NT2/D1 (cell line): Measurements from ENCODE around the gene HMCES.
"Not testable (repeated sequence)": the region's sequence is repeated elsewhere in the genome, so short reads cannot be mapped to it uniquely, and the experiment has no call there.

Source experiments
- DNase-seq: peaks from one replicate; pipeline ENCODE4 v3.0.0-alpha.2; 2011; ENCODE audit warnings: low read depth, low spot score
- H3K27me3 ChIP-seq: 2 replicates; pipeline ENCODE4 v1.6.0; 2011; ENCODE audit warnings: mild to moderate bottlenecking; ENCODE audit not compliant: insufficient read length, insufficient read depth
- H3K36me3 ChIP-seq: 2 replicates; pipeline ENCODE4 v1.6.1; 2011; ENCODE audit warnings: mild to moderate bottlenecking, low read length, mixed read lengths; ENCODE audit not compliant: insufficient read depth, insufficient read length
- H3K4me1 ChIP-seq: 2 replicates; pipeline ENCODE4 v1.5.1; 2011; ENCODE audit not compliant: insufficient read depth, insufficient read length
- H3K4me3 ChIP-seq: 2 replicates; pipeline ENCODE4 v1.5.1; 2011; ENCODE audit warnings: low read depth; ENCODE audit not compliant: insufficient read length
- H3K9ac ChIP-seq: 2 replicates; pipeline ENCODE4 v1.6.0; 2011; ENCODE audit warnings: low read depth; ENCODE audit not compliant: insufficient read length
- H3K9me3 ChIP-seq: 2 replicates; pipeline ENCODE4 v1.5.1; 2011; ENCODE audit warnings: mild to moderate bottlenecking, low read length; ENCODE audit not compliant: insufficient read depth
- SUZ12 ChIP-seq: IDR thresholded peaks from 2 replicates; pipeline ENCODE4 v1.6.1; 2011; ENCODE audit not compliant: insufficient read length, insufficient read depth; ENCODE audit errors: extremely low read depth
- YY1 ChIP-seq: IDR thresholded peaks from 2 replicates; pipeline ENCODE4 v1.6.1; 2011; ENCODE audit not compliant: insufficient read length, insufficient read depth
- ZNF274 ChIP-seq: IDR thresholded peaks from 2 replicates; pipeline ENCODE4 v1.6.1; 2011; ENCODE audit warnings: mild to moderate bottlenecking, low read depth, low read length

Gene HMCES

GRCh38 chr3:129260606-129261005 lies 18.1 kb upstream of the HMCES start:
- no peak overlapping the region for H3K9ac ChIP-seq
- DNase-seq: no peak
- no peaks in the 10 kb centered on the region for H3K9me3 ChIP-seq
- no peaks in the 10 kb centered on the region for H3K27me3 ChIP-seq
- peaks cover 95% of the 10 kb centered on the region for H3K36me3 ChIP-seq
- H3K4me1 ChIP-seq: no peaks in the 10 kb centered on the region
- no peak for TF ChIP-seq ZNF274
- no peak for TF ChIP-seq YY1
- no peak for TF ChIP-seq SUZ12
- H3K4me3 ChIP-seq: no peak overlapping the region

GRCh38 chr3:129261894-129262293 lies 16.8 kb upstream of the HMCES start:
- TF ChIP-seq SUZ12 (no peak), YY1 (no peak), ZNF274 (no peak)

DNA sequence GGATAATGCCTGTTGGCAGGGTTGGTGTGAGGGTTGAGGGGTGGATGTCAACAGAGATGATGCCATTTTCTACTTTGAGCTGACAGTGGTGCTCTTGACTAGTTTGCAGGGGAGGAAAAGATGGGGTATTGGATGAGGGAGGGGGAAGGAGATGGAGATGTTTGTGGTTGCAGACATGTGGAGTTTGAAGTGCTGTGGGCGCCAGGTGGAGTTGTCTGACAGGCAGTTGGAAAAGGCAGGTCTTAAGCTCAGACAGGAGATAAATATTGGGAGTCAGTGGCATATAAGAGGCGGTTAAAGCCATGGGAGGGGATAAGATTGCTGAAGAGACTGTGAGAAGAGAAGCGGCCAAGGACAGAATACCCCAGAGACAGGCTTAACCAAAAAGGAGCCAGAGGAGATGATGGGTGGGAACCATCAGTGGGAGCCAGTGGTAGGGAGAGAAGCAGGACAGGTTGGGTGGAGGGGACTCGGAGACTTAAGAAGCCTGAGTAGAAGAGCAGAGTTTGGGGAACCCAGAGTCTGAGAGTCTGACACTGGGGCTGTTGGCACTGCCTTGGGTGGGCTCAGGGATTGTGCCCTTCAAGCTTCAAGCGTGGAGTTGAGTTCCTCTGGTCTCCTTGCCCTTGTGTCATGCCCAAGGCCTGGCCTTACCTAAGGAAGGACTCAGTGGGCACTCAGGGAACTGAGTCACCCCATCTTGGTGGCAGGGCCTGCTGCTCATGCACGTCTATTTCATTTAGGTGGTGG lies 15.3 kb upstream of the HMCES start:
- Histone ChIP-seq H3K4me1 (no peaks in the 10 kb centered on the region), H3K4me3 (no peak overlapping the region), H3K36me3 (peaks cover 95% of the 10 kb centered on the region), H3K9ac (no peak overlapping the region), H3K27me3 (no peaks in the 10 kb centered on the region), H3K9me3 (no peaks in the 10 kb centered on the region)
- DNase-seq: no peak
- TF ChIP-seq ZNF274 (no peak), SUZ12 (no peak), YY1 (no peak)

More at GRCh38 chr3:129261894-129262293, 16.8 kb upstream of the HMCES start:
- Histone ChIP-seq H3K36me3 (peaks cover 95% of the 10 kb centered on the region), H3K27me3 (no peaks in the 10 kb centered on the region), H3K4me1 (no peaks in the 10 kb centered on the region), H3K4me3 (no peak overlapping the region), H3K9me3 (no peaks in the 10 kb centered on the region), H3K9ac (no peak overlapping the region)
- DNase-seq: no peak

DNA sequence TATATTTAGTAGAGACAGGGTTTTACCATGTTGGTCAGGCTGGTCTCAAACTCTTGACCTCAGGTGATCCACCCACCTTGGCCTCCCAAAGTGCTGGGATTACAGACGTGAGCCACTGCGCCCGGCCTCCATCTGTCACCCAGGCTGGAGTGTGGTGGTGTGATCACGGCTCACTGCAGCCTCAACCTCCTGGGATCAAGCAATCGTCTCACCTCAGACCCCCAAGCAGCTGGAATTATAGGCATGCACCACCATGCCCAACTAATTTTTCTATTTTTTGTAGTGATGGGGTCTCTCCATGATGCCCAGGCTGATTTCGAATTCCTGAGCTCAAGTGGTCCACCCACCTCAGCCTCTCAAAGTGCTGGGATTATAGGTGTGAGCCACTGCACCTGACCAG lies 13.7 kb upstream of the HMCES start:
- not testable (repeated sequence) for H3K4me3 ChIP-seq, H3K9me3 ChIP-seq
- H3K36me3 ChIP-seq: peaks cover 98% of the 10 kb centered on the region

GRCh38 chr3:129266651-129267050 lies 12.0 kb upstream of the HMCES start:
- peaks cover 98% of the 10 kb centered on the region for H3K36me3 ChIP-seq
- no peaks in the 10 kb centered on the region for H3K27me3 ChIP-seq
- no peak for TF ChIP-seq YY1
- no peak for TF ChIP-seq ZNF274
- TF ChIP-seq SUZ12: no peak
- no peak overlapping the region for H3K9ac ChIP-seq
- no peaks in the 10 kb centered on the region for H3K4me1 ChIP-seq
- DNase-seq: no peak
- H3K4me3 ChIP-seq: no peak overlapping the region
- no peaks in the 10 kb centered on the region for H3K9me3 ChIP-seq

More for the DNA sequence above, 13.7 kb upstream of the HMCES start:
- H3K4me1 ChIP-seq, DNase-seq, H3K27me3 ChIP-seq, H3K9ac ChIP-seq: not testable (repeated sequence)

DNA sequence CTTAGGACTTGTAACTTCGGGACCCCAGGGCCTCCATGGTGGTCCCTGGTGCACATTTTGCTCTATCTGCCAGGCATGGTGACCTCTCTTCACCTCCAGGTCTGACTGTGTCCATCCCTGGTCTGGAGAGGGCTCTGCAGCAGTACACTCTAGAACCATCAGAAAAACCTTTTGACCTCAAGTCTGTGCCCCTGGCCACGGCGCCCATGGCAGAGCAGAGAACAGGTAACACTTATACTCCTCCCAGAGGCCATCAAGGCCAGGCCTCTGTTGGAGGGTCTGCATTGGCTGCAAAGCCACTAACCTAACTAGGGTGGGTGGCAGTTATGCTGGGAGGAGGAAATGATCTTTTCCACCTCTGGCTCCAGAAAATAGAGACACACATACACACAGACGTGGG lies 10.3 kb upstream of the HMCES start:
- H3K36me3 ChIP-seq: peaks cover 98% of the 10 kb centered on the region
- TF ChIP-seq ZNF274: no peak
- no peak for TF ChIP-seq YY1
- TF ChIP-seq SUZ12: no peak
- H3K9me3 ChIP-seq: no peaks in the 10 kb centered on the region

DNA sequence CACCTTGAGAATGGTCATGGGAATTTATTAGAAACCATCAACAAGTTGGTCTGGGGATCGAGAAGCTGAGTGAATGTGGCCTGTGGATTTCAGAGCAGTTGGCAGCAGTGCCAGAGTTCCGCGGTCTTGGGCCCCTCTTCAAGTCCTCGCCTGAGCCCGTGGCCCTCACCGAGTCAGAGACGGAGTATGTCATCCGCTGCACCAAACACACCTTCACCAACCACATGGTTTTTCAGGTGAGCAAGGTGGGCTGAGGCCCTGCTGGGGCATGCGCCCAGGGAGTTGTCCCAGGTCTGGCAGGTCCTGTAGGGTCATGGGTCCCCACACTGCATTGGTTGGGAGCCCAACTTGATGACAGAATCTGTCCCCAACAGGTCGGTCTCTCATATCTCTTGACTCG lies 7.0 kb upstream of the HMCES start:
- peaks cover 99% of the 10 kb centered on the region for H3K36me3 ChIP-seq
- DNase-seq: no peak
- H3K4me1 ChIP-seq: no peaks in the 10 kb centered on the region

More for the DNA sequence above, 10.3 kb upstream of the HMCES start:
- Histone ChIP-seq H3K4me3 (no peak overlapping the region), H3K9ac (no peak overlapping the region), H3K4me1 (no peaks in the 10 kb centered on the region), H3K27me3 (no peaks in the 10 kb centered on the region)
- DNase-seq: no peak

GRCh38 chr3:129276385-129276784 lies 2.3 kb upstream of the HMCES start:
- DNase-seq: no peak
- H3K27me3 ChIP-seq: no peaks in the 10 kb centered on the region
- H3K4me3 ChIP-seq: no peak overlapping the region
- peaks cover 73% of the 10 kb centered on the region for H3K36me3 ChIP-seq
- no peaks in the 10 kb centered on the region for H3K9me3 ChIP-seq
- no peak for TF ChIP-seq ZNF274
- no peak for TF ChIP-seq YY1
- TF ChIP-seq SUZ12: no peak
- no peak overlapping the region for H3K9ac ChIP-seq
- peaks cover 4% of the 10 kb centered on the region for H3K4me1 ChIP-seq

More for the DNA sequence above, 7.0 kb upstream of the HMCES start:
- no peak for TF ChIP-seq SUZ12
- TF ChIP-seq YY1: no peak
- no peak for TF ChIP-seq ZNF274
- H3K9me3 ChIP-seq: no peaks in the 10 kb centered on the region
- no peak overlapping the region for H3K4me3 ChIP-seq
- no peak overlapping the region for H3K9ac ChIP-seq
- no peaks in the 10 kb centered on the region for H3K27me3 ChIP-seq
